ENCODE data around the gene DCUN1D1.

Gene DCUN1D1

DNA sequence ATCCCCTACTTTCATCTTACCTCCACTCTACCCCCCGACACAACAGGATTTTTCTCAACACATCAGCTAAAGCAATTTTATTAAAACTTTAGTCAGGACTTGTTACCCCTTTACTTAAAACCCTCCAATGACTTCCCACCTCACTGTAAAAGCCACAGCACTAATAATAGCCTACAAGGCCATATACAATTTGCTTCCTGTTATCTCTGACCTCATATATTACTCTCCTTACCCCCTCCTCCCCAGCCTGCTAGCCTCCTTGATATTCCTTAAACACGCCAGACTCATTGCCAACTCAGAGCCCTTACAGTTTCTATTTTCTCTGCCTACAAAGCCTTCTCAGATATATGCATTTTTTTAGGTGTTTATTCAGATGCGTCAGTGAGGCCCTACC, 54.4 kb downstream of the DCUN1D1 start:
- no peak for DNase-seq

DNA sequence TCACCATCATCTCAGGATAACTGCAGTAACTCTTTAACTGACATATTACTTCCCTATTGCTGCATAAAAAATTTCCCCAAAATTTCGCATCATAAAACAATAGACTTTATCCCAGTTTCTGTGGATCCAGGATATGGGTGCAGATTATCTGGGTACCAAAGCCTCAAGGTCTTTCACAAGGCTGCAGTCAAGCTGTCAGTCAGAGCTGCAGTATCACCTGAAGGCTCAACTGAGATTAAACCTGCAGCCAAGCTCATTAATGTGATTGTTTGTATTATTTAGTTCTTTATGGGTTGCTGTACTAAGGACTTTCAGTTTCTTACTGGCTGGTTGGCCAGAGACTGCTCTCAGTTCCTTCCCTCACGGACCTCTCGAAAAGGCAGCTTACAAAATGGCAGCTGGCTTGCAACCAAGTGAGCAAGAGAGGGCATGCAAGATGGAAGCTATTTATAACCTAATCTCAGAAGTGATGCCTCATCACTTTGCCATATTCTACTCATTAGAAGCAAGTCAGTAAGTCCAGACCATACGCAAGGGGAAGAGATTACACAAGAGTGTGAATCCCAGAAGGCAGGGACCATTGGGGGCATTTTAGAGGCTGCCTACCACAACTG, 54.9 kb downstream of the DCUN1D1 start:
- no peak for DNase-seq

DNA sequence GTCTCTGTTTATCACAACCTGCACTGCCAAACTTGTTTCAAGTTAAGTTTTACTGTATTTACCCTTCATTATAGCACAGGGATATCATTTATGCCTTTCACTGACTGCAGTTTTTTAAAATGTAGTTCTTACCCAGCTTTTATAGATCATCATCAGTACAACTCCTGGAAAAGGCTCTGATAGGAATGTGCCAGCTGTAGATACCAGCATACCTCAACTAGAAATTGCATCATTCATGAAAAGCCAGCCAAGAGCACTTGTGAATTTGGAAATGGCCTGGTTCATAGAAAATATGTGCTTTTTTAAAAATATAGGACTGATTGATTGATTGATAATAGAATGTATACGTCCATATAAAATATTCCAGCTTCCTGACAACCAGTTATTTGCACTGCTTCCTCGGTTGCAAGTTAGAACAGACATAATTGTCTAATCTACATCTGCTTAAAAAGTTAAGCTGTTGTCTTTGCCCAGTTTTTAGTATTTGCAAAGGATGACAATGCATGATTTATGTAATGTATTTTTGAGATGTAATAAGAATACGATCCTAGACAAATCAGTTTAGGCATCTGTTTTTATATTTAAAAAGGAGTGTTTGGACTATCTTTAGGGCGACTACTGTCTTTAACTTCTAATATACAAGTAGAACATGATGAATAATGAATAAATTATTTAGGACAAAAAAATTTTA, 58.5 kb downstream of the DCUN1D1 start:
- DNase-seq = no peak

DNA sequence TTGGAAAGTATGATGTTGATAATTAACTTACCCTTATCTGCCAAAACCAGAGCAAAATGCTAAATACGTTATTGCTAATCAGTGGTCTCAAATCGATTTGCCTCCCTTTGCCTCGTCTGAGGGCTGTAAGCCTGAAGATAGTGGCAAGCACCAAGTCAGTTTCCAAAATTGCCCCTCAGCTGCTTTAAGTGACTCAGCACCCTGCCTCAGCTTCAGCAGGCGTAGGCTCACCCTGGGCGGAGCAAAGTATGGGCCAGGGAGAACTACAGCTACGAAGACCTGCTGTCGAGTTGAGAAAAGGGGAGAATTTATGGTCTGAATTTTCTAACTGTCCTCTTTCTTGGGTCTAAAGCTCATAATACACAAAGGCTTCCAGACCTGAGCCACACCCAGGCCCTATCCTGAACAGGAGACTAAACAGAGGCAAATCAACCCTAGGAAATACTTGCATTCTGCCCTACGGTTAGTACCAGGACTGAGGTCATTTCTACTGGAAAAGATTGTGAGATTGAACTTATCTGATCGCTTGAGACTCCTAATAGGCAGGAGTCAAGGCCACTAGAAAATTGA, 59.7 kb downstream of the DCUN1D1 start:
- DNase-seq = no peak

DNA sequence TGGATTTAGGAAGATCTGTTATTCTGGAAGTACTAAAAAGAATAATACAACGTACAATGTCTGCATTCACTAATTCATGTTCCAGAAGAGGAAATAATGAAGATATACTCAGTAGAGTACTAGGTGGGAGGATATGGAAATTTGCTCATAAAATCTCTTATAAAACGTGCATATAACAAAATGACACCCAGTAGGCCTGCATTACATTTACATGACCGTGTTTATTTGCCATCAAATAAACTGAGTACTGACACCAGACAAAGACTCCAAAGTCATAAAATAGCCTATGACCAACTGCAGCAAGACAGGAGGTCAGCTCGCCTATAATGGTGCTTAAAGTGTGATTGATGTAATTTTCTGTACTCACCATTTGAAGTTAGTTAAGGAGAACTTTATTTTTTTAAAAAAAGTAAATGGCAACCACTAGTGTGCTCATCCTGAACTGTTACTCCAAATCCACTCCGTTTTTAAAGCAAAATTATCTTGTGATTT, 60.4 kb downstream of the DCUN1D1 start:
- no peak for DNase-seq

DNA sequence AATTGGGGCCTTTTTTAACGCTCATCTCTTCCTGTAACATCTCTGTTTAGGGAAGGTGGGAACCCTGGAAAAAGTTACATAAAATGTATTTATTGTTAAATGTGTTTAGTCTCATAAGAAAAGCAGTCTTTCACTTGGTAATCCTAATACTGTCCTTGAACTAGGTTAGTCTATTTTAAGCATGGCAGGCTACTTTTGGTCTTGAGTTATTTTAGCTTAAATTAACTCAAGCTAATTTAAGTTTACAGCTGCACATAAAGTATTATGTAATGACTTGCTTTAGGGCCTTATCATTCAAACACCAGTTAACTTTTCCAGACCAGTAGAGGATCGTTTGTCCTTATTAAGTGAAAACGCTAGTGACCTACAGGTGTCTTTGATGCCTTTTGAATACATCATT, 63.2 kb downstream of the DCUN1D1 start:
- DNase-seq = no peak

DNA sequence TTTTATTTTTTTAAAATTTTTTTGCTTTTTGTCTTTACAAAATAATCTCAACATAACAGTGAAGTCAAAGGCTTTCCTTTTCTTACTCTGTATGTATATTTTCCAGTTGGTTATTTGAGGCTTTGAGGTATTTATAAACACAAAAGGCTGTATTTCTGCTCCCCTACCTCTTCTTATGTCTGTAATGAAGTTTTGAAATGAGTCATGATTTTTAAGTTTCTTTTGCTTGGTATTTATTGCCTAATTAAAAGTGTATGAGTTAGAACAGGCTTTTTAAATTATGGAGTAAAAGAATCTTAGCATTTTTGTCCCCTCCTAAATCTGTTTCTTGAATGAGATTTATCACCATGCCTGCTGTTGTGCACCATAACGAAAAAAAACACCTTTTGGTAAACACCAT, 66.0 kb downstream of the DCUN1D1 start:
- DNase-seq = no peak

DNA sequence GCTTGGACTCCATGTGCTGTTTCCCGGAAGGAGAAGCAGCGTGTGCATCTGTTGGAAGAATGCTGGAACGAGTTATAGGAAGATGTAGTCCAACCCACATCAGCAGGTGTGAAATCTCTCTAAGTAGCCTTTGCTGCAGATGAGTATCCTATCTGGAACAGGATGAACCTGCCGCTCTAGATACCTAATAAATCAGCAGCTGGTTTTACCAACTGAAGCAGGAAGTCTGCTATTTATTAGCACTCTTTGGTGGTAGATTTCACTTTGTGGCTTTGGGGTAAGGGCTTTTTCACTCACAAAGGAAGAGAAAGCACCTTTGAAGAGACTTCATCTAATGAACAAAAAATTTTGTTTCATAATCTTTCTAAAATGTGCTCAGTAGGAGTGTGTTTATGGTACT, 66.4 kb downstream of the DCUN1D1 start:
- DNase-seq = peak; percentile 13 to 76 (median 44)

DNA sequence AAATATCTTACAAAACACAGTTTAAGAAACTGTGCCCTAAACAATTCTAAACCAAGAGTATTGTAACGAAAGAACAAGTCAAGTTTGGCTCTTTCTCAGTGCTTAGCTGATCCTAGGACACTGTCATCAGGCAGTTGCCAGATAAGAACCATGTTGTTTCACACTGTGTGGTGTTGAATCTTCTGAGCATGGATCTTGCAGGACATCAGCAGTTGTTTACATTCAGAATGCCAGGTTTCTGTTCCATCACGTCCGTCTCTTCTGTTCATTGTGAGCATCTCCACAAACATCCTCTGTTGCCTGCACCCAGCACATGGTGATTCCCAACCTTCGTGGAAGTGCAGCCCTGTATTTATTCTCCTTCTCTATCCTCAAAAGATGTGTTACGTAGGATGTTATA, 67.9 kb downstream of the DCUN1D1 start:
- DNase-seq = no peak

DNA sequence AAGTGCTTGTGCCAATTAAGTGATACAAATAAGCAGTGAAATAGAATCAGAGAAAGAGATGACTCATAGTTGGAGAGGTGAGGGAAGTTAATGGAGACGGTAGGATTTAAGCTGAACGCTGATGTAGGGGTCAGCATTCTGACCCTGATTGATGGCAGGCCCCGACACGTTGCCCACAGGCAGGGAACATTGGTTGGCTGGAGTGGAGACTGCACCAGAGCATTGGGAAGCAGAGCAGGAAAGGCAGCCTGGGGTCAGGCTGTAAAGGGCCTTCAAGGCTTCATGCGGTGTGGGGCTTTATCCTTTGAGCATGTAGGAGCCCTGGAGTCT, 68.6 kb downstream of the DCUN1D1 start:
- DNase-seq = peak in 1 of 3 experiments; percentile 27

DNA sequence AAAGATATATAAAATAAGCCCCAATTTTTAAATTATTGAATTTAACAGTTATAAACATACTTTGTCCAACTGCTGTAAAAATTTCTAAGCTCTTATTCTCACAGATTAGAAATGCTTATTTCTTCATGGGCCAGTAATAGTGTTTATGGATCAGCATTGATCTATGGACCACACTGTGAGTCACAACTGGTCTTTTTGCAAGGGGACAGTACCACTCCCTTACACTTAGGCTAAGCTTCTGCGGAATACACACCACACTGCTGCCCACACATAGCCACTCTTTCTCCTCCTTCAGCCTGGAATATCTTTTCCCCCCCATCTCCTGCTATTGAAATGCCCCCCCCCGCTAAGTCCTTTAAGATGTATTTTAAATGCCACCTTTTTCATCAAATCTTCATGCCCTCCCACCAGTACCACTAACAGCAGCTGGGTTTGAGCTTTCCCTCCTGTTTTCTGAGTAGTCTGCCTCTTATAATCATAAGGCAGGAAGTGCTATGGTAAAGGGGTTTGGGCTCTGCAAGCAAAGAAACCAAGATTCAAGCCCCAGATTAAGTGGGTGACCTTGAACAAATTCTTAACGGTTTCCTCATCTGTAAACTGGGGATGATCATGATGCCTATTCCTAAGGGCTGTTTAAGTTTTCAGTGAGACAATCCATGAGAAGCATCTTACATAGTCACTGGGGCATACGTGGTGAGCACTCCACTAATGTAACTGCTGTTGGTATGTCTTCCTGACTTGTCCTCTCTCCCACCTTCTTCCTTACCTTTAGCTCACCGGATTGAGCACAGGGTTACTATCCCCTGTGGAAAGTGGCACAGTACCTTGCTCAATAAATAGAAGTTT, 69.2 kb downstream of the DCUN1D1 start:
- no peak for DNase-seq

DNA sequence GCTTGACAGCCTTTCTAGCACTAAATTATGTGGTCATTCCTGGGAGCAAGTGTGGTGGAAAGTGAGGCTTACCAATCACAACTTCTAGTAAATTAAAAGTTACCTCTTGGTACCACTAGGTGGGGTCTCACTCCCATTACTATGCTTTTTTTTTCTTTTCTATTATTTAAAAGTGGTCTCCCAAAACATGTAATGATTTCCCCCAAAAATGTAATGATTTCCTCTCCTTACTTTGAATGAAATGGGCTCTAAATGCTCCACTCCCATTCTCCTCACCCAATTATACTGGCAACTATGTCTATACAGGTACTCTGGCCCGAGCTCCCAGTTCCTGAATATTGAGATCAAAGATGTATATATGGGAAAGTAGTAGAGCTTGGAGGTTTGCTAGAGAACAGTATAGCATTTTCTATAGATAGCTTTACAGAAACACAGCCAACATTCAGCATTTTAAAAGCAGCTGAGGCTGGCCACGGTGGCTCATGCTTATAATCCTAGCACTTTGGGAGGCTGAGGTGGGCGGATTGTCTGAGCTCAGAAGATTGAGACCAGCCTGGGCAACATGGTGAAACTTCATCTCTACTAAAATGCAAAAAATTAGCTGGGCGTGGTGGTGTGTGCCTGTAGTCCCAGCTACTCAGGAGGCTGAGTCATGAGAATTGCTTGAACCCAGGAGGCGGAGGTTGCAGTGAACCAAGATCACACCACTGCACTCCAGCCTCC, 70.9 kb downstream of the DCUN1D1 start:
- peak in 1 of 3 experiments; percentile 33 for DNase-seq

DNA sequence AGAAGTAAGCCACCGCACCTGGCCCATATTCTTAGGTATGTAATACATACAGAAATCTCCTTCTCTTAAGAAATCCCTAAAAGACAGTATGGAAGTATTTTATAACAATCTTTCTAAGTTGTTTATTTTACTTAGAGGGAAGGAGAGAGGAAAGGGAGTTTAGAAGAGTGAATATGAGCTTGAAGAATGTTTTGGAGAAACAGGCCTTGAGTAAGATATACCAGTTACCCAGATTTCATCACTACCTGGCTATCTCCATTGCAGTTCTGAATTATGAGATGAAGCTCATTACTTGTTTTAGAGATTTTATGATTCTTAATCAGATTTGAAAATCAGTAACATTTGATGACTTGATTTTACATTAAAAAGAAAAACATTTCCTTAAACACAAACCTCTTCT, 71.9 kb downstream of the DCUN1D1 start:
- no peak for DNase-seq

DNA sequence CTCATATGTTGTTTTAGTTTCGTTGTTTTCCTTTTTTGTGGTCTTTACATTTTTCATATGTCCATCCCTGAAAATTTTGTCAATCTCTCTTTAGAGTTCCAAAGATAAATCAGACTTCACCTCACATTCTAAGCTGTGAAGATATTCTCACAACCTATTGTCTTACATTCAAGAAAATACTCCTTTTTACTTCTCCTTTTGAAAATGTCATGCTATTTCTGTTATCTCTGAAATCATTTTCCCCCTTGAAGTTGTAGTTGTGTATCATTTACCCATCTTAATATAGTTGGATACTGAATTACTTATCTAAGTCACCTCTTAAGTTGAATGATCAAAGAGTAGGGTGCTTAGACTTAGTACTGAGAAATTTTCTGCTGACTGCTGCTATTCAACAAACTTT, 74.3 kb downstream of the DCUN1D1 start:
- no peak for DNase-seq

DNA sequence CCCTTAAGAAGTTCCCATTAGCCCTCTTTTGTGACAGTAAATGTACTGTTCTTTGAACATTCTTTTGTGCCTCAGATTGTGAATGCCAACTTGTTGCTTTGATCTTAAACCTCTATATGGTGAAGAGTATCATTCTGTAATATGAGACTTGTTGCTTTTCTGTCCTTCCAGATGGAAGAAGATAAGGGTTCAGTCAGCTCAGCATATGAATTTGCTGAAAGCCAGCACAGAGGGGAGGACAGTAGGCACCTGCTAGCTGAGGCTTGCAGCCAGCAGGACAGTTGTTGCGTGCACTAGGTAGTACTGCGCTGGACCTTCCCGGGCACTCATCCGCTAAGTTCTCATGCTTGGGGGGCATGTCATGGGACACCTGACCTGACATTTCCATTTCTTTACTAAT, 74.7 kb downstream of the DCUN1D1 start:
- no peak for DNase-seq

DNA sequence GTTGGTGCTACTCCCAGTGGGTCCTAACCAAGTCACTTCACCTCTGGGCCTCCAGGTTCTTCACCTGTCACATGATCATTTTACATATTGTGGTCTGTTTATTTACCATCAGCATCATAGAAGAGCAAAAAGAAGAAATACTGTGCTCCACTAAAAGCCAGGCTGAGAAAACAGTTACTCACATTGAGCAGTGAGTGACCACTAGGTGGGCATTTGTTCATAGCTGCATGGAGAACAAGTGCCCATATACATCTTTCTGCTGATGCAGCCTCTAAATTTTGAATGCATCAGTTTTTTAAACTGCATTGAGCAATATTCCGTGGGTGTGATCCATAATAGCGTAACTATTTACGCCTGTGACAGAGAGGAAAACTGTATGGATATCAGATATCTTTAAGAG, 76.2 kb downstream of the DCUN1D1 start:
- DNase-seq = no peak

DNA sequence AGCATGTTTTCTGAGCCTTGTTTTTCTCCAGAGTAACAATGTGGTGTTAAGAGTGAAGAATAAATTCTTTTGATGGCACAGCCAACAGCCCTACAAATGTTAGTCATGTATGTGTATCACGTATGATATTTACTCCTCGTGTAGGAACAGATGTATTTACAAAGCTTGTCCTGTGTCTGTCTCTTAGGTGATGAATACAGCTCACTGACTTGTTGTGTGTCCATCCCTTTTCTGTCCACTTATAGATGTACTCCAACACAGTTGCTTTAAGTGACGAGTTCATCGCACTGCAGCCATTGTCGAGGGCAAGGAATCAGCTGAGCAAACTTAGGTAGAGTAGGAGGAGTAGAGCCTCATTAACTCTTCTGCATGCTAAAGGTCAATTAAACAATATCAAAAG, 78.1 kb downstream of the DCUN1D1 start:
- peak in 1 of 3 experiments; percentile 29 for DNase-seq

DNA sequence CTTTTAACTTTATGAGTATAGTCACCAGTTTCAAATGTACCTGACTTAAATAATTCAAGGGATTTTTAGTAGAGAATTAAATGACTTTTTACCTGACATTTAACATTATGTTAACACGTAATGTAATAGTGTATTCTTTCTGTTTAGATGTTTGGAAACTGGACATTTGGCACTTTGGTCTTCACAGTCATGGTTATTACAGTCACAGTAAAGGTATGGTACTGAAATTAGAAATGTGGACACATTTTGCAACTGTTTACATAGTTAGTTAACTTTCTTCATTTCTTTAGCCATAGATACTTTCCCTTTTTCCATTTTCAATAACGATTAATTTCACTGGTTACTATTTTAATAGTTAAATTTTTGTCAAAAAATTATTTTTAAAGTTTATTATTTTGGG, 83.8 kb downstream of the DCUN1D1 start:
- no peak for DNase-seq

DNA sequence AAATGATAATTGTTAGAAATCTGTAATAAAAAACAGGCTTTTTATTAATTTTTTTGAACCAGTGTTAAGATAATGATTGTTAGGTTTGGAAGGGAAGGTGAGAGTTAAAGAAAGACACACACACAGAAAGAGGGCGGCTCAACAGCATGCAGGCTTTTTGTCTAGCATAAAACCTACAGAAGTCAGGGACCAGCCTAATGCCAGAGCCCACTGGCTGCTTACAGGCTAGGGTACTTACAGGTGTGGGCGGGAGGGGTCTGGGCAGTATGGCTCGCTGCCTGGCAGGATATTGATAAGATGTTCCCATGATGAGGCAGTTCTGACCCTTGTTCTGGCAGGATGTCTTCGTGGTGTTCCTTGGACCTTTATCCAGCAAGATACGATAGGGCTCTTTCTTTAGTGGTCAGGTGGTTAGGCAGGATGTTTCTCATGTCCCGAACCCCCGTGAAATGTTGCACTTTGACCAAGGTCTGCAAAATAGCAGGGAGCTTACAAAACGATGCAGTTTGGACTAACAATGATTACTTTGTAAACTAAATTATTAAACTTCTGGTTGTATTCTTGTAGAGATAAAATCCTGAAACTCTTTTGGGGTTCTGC, 84.7 kb downstream of the DCUN1D1 start:
- no peak for DNase-seq

DNA sequence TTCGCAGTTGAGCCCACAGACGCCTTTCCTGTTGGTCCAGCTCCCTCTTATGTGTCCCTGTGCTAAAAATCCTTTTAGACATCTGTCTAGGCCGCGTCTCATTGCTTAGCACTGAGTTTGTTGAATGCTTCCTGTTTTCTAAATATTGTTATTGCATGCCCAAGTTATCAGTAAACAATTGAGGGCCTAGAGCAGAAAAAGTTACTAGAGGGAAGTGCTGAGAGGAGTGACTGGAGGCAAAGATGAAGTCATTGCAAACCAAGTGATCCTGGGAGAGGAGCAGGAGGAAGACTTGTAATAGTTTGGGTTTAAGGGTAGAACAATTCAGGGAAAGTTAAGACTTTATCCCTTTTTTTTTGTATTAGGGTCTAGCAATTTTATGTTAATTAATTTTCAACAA, 88.1 kb downstream of the DCUN1D1 start:
- DNase-seq = no peak

DNA sequence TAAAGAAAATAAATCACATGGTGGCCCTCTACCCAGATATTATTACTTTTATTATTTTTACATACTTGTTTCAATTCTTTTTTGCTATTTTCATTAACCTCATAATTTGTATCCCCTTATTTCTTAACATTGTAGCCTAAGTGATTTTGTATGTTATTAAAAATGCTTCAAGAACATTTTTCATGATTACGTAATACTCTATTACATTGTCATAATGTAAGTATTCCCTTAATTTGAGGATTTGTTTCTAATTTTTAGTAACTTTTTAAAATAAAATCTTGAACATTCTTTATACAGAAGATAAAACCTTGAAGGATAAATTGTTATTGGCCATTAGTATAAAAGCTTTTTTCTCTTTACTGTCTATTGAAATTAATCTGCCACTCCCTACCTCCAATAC, 89.0 kb downstream of the DCUN1D1 start:
- DNase-seq = no peak

DNA sequence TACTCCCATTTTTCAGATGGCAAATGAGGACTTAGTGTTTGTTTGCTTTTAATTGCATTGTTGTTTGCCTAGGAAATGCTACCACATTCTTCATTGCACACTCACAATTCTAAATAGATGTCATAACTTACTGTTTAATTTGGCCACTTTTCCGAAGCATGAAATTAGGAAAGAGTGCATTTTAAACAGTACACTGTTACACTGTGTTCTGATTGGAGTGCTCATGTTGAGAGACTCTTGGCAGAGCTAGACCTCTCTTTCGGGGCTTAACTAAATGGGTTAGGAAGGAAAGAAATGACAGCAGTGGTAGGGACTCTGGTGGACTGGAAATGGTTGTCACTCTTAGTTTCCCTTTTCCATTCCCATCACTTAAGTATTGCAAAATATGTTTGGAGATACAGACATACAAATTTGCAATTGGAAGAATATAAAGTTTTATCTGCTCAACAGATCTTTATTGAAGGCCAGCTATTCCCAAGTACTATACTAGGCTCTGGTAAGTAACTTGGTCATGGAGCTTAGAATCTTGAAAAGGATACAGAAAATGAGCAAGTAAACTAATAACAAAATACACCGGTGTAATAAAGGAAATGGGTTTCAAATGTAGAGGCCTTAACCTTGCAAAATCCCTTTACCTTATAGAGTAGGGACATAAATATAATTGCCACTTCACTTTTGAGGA, 90.2 kb downstream of the DCUN1D1 start:
- DNase-seq = no peak
